ENCODE results near the gene SCP2. TPM values are rescaled to one million over a fixed set of nuclear protein-coding genes. Genes with fewer than 3 reads are reported as not detected.

The SCP2 gene
- total RNA-seq, 3 donors from 2014 or later = 228 to 272 (median 267) TPM

GRCh38 chr1:53077599-53077965, 150.5 kb downstream of the SCP2 start:
- TF ChIP-seq CTCF (IDR thresholded peaks at IDR 0.05) = no peak
- no peak overlapping the region for H3K4me3 ChIP-seq
- intact Hi-C loops (cut with DNase I, micrococcal nuclease) = no loop called here
- ATAC-seq (no peak), DNase-seq (peak in 2 of 3 donors; percentile 7 to 31)
- H3K9me3 ChIP-seq = no peaks in the 10 kb centered on the region
- H3K4me1 ChIP-seq (ENCODE audit: low read depth) = no peaks in the 10 kb centered on the region
- no peaks in the 10 kb centered on the region for H3K36me3 ChIP-seq (ENCODE audit: low read depth)

GRCh38 chr1:53078333-53079101, 151.4 kb downstream of the SCP2 start:
- TF ChIP-seq CTCF (IDR thresholded peaks at IDR 0.05) = no peak
- intact Hi-C loops (cut with DNase I, micrococcal nuclease) = no loop called here
- peak in 2 of 3 donors; percentile 13 to 46 for DNase-seq
- Histone ChIP-seq H3K36me3 (ENCODE audit: low read depth) (no peaks in the 10 kb centered on the region), H3K4me3 (no peak overlapping the region), H3K9me3 (no peaks in the 10 kb centered on the region), H3K4me1 (ENCODE audit: low read depth) (no peaks in the 10 kb centered on the region)
- no peak for ATAC-seq

GRCh38 chr1:53079251-53079650, 152.2 kb downstream of the SCP2 start:
- ATAC-seq (no peak), DNase-seq (peak in 2 of 3 donors; percentile 3 to 19)
- Histone ChIP-seq H3K36me3 (ENCODE audit: low read depth) (no peaks in the 10 kb centered on the region), H3K4me3 (no peak overlapping the region), H3K9me3 (no peaks in the 10 kb centered on the region), H3K4me1 (ENCODE audit: low read depth) (no peaks in the 10 kb centered on the region)
- intact Hi-C loops (cut with DNase I, micrococcal nuclease) = no loop called here
- no peak for TF ChIP-seq CTCF (IDR thresholded peaks at IDR 0.05)

- peak in 2 of 3 donors; percentile 4 to 16 for DNase-seq
- H3K4me3 ChIP-seq = no peak overlapping the region
- ATAC-seq = no peak
- intact Hi-C loops (cut with DNase I, micrococcal nuclease) = no loop called here
- no peaks in the 10 kb centered on the region for H3K9me3 ChIP-seq
- no peaks in the 10 kb centered on the region for H3K36me3 ChIP-seq (ENCODE audit: low read depth)
- no peak for TF ChIP-seq CTCF (IDR thresholded peaks at IDR 0.05)
- H3K4me1 ChIP-seq (ENCODE audit: low read depth) = no peaks in the 10 kb centered on the region
These were observed 153.0 kb downstream of the SCP2 start for GRCh38 chr1:53080041-53080440.

GRCh38 chr1:53080769-53081168, 153.7 kb downstream of the SCP2 start:
- Histone ChIP-seq H3K4me1 (ENCODE audit: low read depth) (no peaks in the 10 kb centered on the region), H3K9me3 (no peaks in the 10 kb centered on the region), H3K4me3 (no peak overlapping the region), H3K36me3 (ENCODE audit: low read depth) (no peaks in the 10 kb centered on the region)
- DNase-seq (peak in 2 of 3 donors; percentile 3 to 36), ATAC-seq (no peak)
- intact Hi-C loops (cut with DNase I, micrococcal nuclease) = no loop called here
- no peak for TF ChIP-seq CTCF (IDR thresholded peaks at IDR 0.05)
